ENCODE measurements around the gene DTD2. TPM values are rescaled to one million over a fixed set of nuclear protein-coding genes. Genes with fewer than 3 reads are reported as not detected.

The DTD2 gene
- total RNA-seq, 4 donors from 2014 or later = 7.5 to 62.7 (median 25.9) TPM

DNA sequence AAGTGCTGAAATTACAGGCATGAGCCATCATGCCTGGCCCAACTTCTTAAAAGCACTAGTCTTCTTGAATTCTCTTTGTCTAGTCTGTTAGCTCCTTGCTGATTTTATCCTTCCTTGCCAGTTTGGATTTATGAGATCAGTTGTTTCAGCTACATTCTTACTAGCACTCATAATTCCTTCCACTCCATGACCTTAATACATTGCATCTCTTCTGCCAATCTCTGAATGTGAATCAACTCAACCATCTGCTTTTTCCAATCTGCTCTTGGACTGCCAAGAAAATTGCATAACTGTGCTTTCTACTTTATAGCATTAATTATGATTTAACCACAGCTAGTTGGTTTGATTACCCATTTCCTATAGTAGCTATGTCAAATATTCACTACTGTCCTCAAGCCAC lies 22.0 kb downstream of the DTD2 start:
- in situ Hi-C loops (cut with MboI; ENCODE audit: low pct_ligation_motif_present in 1 of 4, low pct_unique_long_range_greater_than_20kb in 1 of 4, low sequenced_read_pairs in 3 of 4) = no loop called here
- no peak overlapping the region for H3K4me3 ChIP-seq
- no peak overlapping the region for H3K27ac ChIP-seq

DNA sequence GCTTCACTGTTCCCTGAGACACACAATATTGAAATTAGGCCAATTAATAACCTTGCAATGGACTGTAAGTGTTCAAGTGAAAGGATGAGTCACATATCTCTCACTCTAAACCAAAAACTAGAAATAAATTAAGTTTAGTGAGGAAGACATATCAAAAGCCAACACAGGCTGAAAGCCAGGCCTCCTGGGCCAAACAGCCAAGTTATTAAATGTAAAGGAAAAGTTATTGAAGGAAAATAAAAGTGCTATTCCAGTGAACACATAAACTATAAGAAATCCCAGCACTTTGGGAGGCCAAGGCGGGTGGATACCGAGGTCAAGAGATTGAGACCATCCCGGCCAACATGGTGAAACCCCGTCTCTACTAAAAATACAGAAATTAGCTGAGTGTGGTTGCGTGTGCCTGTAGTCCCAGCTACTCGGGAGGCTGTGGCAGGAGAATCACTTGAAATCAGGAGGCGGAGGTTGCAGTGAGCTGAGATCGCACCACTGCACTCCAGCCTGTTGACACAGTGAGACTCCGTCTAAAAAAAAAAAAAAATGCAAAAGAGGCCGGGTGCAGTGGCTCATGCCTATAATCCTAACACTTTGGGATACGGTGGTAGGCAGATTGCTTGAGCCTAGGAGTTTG lies 26.6 kb downstream of the DTD2 start:
- WGBS, 2 donors (ENCODE audit: low coverage in 1 of 2) = 83 to 91% methylated on average over 7 to 11 of the region's 11 CpGs

More for the DNA sequence above, 22.0 kb downstream of the DTD2 start:
- no peak for DNase-seq
- peaks cover 0 to 4% (median 2%) of the 10 kb centered on the region in 4 donors for H3K4me1 ChIP-seq
- peak in 2 of 3 donors; percentile 11 to 30 for TF ChIP-seq POLR2AphosphoS5 (IDR thresholded peaks at IDR 0.05)
- TF ChIP-seq, protein P1, sequence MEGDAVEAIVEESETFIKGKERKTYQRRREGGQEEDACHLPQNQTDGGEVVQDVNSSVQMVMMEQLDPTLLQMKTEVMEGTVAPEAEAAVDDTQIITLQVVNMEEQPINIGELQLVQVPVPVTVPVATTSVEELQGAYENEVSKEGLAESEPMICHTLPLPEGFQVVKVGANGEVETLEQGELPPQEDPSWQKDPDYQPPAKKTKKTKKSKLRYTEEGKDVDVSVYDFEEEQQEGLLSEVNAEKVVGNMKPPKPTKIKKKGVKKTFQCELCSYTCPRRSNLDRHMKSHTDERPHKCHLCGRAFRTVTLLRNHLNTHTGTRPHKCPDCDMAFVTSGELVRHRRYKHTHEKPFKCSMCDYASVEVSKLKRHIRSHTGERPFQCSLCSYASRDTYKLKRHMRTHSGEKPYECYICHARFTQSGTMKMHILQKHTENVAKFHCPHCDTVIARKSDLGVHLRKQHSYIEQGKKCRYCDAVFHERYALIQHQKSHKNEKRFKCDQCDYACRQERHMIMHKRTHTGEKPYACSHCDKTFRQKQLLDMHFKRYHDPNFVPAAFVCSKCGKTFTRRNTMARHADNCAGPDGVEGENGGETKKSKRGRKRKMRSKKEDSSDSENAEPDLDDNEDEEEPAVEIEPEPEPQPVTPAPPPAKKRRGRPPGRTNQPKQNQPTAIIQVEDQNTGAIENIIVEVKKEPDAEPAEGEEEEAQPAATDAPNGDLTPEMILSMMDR (IDR thresholded peaks at IDR 0.05) = no peak
- TF ChIP-seq EP300 (IDR thresholded peaks at IDR 0.05; ENCODE audit: low read depth) = no peak
- H3K27me3 ChIP-seq = no peaks in the 10 kb centered on the region
- no peaks in the 10 kb centered on the region for H3K9me3 ChIP-seq
- intact Hi-C loops (cut with DNase I; ENCODE audit: low total_unique reads) = no loop called here
- no peaks in the 10 kb centered on the region for H3K36me3 ChIP-seq

DNA sequence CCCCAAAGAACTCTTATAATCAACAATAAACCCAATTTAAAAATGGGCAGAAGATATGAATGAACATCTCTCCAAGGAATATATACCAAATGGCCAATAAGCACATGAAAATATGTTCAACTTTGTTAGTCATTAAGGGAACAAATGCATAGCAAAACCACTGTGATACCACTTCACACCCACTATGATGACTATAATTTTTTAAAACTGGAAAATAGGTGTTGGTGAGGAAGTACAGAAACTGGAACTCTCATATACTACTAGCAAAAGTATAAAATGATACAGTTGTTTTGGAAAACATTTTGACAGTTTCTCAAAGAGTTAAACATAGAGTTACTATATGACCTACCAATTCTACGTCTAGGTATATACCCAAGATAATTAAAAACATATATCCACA lies 27.5 kb downstream of the DTD2 start:
- in situ Hi-C loops (cut with MboI; ENCODE audit: low pct_ligation_motif_present in 1 of 4, low pct_unique_long_range_greater_than_20kb in 1 of 4, low sequenced_read_pairs in 3 of 4) (no loop called here), intact Hi-C loops (cut with DNase I; ENCODE audit: low total_unique reads) (no loop called here)
- no peak for DNase-seq
- H3K4me1 ChIP-seq = peaks cover 0 to 2% (median 0%) of the 10 kb centered on the region in 4 donors
- H3K27ac ChIP-seq = no peak overlapping the region
- no peaks in the 10 kb centered on the region for H3K36me3 ChIP-seq
- TF ChIP-seq POLR2A (IDR thresholded peaks at IDR 0.05) (no peak), EP300 (IDR thresholded peaks at IDR 0.05; ENCODE audit: low read depth) (no peak), POLR2AphosphoS5 (IDR thresholded peaks at IDR 0.05) (no peak)
- TF ChIP-seq, protein P1 (IDR thresholded peaks at IDR 0.05) = no peak
- 90 to 93% methylated on average over 1 of the region's 1 CpG for WGBS, 2 donors (ENCODE audit: low coverage in 1 of 2)
- H3K9me3 ChIP-seq = no peaks in the 10 kb centered on the region
- no peaks in the 10 kb centered on the region for H3K27me3 ChIP-seq
- H3K4me3 ChIP-seq = no peak overlapping the region

More for the DNA sequence above, 26.6 kb downstream of the DTD2 start:
- in situ Hi-C loops (cut with MboI; ENCODE audit: low pct_ligation_motif_present in 1 of 4, low pct_unique_long_range_greater_than_20kb in 1 of 4, low sequenced_read_pairs in 3 of 4) (no loop called here), intact Hi-C loops (cut with DNase I; ENCODE audit: low total_unique reads) (no loop called here)
- no peak for DNase-seq
- Histone ChIP-seq H3K27me3 (no peaks in the 10 kb centered on the region), H3K36me3 (no peaks in the 10 kb centered on the region), H3K9me3 (no peaks in the 10 kb centered on the region), H3K4me3 (no peak overlapping the region), H3K4me1 (peaks cover 0 to 4% (median 2%) of the 10 kb centered on the region in 4 donors), H3K27ac (no peak overlapping the region)
- TF ChIP-seq, protein P1 (IDR thresholded peaks at IDR 0.05) = no peak
- TF ChIP-seq POLR2AphosphoS5 (IDR thresholded peaks at IDR 0.05) (no peak), EP300 (IDR thresholded peaks at IDR 0.05; ENCODE audit: low read depth) (no peak), POLR2A (IDR thresholded peaks at IDR 0.05) (no peak)

DNA sequence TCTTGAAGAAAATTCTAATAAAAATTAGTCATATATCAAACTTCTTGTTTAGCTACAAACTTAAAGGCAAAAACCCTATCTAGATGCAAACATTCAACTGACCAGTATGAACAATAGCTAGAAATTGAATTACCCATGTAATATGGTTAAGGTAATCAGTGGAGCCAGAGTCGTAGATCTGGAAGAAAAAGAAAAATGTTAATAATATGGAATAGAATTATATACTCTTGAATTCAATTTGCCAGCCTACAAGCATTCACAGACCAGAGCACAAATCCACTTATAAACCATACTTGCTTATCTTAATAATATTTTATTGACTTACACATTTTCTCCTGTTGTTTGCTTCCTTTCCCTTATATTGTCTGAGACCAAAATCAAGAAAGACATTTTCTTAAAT lies 29.3 kb downstream of the DTD2 start:
- in situ Hi-C loops (cut with MboI; ENCODE audit: low pct_ligation_motif_present in 1 of 4, low pct_unique_long_range_greater_than_20kb in 1 of 4, low sequenced_read_pairs in 3 of 4) = no loop called here
- intact Hi-C loops (cut with DNase I; ENCODE audit: low total_unique reads) = no loop called here
- H3K4me1 ChIP-seq = no peaks in the 10 kb centered on the region
- no peak for DNase-seq
- no peaks in the 10 kb centered on the region for H3K27me3 ChIP-seq
- no peaks in the 10 kb centered on the region for H3K9me3 ChIP-seq
- TF ChIP-seq POLR2AphosphoS5 (IDR thresholded peaks at IDR 0.05) (no peak), POLR2A (IDR thresholded peaks at IDR 0.05) (no peak), EP300 (IDR thresholded peaks at IDR 0.05; ENCODE audit: low read depth) (no peak)
- TF ChIP-seq, protein P1 (IDR thresholded peaks at IDR 0.05) = no peak
- H3K36me3 ChIP-seq = no peaks in the 10 kb centered on the region
- WGBS, 2 donors (ENCODE audit: low coverage in 1 of 2) = 88 to 89% methylated on average over 1 of the region's 1 CpG
- H3K4me3 ChIP-seq = no peak overlapping the region
- no peak overlapping the region for H3K27ac ChIP-seq
